NCI-H1105 (cell line): ENCODE measurements around the gene ANXA5.

Experiments used
- DNase-seq: peaks from one replicate; lab custom pipeline; 2025; lab: John Stamatoyannopoulos, UW

The ANXA5 gene

DNA sequence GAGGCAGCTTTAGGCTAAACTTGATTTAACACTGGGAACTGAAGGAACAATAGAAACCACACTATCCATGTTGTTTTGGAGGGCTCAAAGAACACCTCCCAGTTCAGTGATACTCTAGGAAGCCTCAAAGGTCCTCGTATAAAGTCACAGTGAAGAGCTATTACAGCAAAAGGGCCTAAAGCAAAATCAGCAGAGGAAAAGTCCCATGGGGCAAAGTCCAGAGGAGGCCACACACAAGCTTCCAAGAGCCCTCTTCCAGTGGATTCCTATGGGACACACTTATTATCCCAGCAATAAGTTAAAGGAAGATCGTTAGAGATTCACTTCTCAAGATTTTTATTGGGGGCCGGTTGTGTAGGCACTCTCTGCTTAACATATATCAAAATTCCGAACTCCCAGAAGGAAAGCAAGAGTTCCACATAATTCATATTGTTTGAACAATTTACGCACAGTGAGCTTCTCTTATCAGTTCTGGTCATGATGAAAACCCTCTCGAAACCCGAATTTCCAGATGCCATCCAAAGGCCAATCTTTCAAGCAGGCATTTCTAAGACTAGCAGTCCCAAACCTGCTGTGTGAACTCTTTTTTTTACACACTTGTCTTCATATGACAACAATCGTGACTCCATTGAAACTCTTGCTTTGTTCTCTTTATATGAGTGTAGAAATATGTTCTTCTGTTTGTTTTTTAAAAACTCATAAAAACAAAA is 53.7 kb downstream of the ANXA5 start:
- no peak for DNase-seq

DNA sequence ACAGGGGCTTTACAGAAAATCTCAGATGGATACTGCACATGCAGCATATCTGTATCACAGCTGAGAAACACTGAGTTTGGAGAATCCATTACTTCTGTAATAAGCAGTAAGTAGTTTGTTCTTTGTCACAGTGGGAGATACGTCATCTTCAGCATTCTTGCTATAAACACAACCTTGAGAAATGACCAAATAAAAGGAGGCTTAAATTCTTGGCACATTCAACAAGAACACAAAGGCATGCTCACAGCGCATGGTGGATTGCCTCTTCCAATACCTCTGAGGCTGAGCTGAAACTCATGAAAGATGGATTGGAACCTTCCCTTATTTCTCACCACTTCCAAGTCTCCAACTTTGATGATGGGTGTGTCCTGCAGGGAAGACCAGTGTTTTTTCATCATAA is 54.5 kb downstream of the ANXA5 start:
- DNase-seq: no peak

- no peak for DNase-seq
Measured at GRCh38 chr4:121633653-121634052, 63.1 kb downstream of the ANXA5 start.

DNA sequence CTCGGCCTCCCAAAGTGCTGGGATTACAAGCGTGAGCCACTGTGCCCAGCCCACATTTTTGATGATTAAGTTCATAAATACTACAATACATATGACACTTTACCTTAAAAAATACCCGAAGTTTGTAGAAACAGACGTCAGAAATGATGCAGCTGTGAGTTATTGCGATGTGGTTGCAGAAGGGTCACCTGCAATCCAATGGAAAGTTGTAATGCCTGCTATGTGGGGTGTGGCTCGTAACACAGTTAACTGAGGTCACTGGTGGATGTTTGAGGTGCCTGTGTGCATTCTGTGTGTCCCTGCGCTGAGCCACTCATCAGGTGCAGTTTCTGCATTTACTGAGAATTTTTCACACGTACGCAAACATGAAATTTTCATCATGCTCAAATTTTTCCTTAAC is 64.1 kb downstream of the ANXA5 start:
- DNase-seq: no peak
